Measurements from ENCODE around the gene CCDC51.

DNA sequence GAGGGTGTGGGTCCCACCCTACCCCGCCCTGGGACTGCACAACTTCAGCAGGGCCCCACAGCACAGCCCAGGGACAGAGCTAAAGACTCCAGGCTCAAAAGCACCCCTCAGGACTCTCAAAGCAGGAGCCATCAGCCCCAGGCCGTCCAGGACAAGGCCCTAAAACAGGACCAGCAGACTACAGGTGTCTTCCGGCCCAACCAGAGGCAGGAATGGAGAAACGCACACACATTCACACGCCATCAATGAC is 32.7 kb upstream of the CCDC51 start:
- no peak for TF ChIP-seq EP300 (IDR thresholded peaks at IDR 0.05)
- TF ChIP-seq, protein P1, sequence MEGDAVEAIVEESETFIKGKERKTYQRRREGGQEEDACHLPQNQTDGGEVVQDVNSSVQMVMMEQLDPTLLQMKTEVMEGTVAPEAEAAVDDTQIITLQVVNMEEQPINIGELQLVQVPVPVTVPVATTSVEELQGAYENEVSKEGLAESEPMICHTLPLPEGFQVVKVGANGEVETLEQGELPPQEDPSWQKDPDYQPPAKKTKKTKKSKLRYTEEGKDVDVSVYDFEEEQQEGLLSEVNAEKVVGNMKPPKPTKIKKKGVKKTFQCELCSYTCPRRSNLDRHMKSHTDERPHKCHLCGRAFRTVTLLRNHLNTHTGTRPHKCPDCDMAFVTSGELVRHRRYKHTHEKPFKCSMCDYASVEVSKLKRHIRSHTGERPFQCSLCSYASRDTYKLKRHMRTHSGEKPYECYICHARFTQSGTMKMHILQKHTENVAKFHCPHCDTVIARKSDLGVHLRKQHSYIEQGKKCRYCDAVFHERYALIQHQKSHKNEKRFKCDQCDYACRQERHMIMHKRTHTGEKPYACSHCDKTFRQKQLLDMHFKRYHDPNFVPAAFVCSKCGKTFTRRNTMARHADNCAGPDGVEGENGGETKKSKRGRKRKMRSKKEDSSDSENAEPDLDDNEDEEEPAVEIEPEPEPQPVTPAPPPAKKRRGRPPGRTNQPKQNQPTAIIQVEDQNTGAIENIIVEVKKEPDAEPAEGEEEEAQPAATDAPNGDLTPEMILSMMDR (IDR thresholded peaks at IDR 0.05), result no peak
- no peak for TF ChIP-seq POLR2A (IDR thresholded peaks at IDR 0.05)

Measured in suprapubic skin (tissue), 3 donors.